Vagina (tissue), 2 donors: ENCODE measurements around the gene KIF14. TPM values are rescaled to one million over a fixed set of nuclear protein-coding genes. Genes with fewer than 3 reads are reported as not detected.
"Not testable (repeated sequence)": the region's sequence is repeated elsewhere in the genome, so short reads cannot be mapped to it uniquely, and the experiment has no call there.

Experiments used
- DNase-seq, 2 donors: peaks; one replicate each; pipeline ENCODE4 v3.0.0-alpha.2; 2017; ENCODE audit errors: extremely low spot score in 2 of 2
- H3K27ac ChIP-seq: fragments of 200-600 bp; sonication (generic); one replicate; pipeline ENCODE4 v1.5.1; 2019
- H3K27me3 ChIP-seq: fragments of 200-600 bp; sonication (generic); one replicate; pipeline ENCODE4 v1.5.1; 2019
- H3K36me3 ChIP-seq, 2 donors: fragments of 200-600 bp; sonication (generic); one replicate each; pipeline ENCODE4 v1.5.1; 2017 to 2019
- H3K4me1 ChIP-seq: fragments of 200-600 bp; sonication (generic); one replicate; pipeline ENCODE4 v1.5.1; 2019
- H3K4me3 ChIP-seq, 2 donors: fragments of 200-600 bp; sonication (generic); 1 replicate in 1 of 2; 2 replicates in 1 of 2; pipeline ENCODE4 v1.5.1; 2016 to 2019
- H3K9me3 ChIP-seq: fragments of 200-600 bp; sonication (generic); one replicate; pipeline ENCODE4 v1.5.1; 2019
- POLR2A ChIP-seq, 2 donors: fragments of 450-650 bp; IDR thresholded peaks; one replicate each; pipeline ENCODE4 v1.6.1; 2017; ENCODE audit warnings: antibody characterized with exemption in 2 of 2, mild to moderate bottlenecking in 2 of 2, moderate library complexity in 2 of 2
- POLR2AphosphoS5 ChIP-seq, 2 donors: sonication (generic); formaldehyde crosslinking; IDR thresholded peaks; one replicate each; pipeline ENCODE4 v1.9.0; 2017; ENCODE audit warnings: antibody characterized with exemption in 2 of 2, mild to moderate bottlenecking in 2 of 2, low read depth in 1 of 2; ENCODE audit not compliant: insufficient read depth in 1 of 2
- intact Hi-C: fragments of 100-400 bp; cut with DNase I; formaldehyde crosslinking; loops from one replicate; pipeline ENCODE4 v1.15.1; 2023
- total RNA-seq: library from RNA; depleted of rRNA; stranded (reverse); fragments of >200 nt; gene quantifications from one replicate; pipeline ENCODE4 v1.2.3, GENCODE V29; 2016
- TF ChIP-seq, protein P1 (sequence below), 3 experiments: fragments of 450-650 bp in 2 of 3; fragments of 200-600 bp in 1 of 3; sonication (generic) in 1 of 3; IDR thresholded peaks; one replicate each; pipeline ENCODE4 v1.5.1; 2017 to 2019; ENCODE audit warnings: antibody characterized with exemption in 3 of 3, mild to moderate bottlenecking in 2 of 3, moderate library complexity in 2 of 3

Gene KIF14
- total RNA-seq, 1 donor from 2014 or later, result 0.74 TPM

DNA sequence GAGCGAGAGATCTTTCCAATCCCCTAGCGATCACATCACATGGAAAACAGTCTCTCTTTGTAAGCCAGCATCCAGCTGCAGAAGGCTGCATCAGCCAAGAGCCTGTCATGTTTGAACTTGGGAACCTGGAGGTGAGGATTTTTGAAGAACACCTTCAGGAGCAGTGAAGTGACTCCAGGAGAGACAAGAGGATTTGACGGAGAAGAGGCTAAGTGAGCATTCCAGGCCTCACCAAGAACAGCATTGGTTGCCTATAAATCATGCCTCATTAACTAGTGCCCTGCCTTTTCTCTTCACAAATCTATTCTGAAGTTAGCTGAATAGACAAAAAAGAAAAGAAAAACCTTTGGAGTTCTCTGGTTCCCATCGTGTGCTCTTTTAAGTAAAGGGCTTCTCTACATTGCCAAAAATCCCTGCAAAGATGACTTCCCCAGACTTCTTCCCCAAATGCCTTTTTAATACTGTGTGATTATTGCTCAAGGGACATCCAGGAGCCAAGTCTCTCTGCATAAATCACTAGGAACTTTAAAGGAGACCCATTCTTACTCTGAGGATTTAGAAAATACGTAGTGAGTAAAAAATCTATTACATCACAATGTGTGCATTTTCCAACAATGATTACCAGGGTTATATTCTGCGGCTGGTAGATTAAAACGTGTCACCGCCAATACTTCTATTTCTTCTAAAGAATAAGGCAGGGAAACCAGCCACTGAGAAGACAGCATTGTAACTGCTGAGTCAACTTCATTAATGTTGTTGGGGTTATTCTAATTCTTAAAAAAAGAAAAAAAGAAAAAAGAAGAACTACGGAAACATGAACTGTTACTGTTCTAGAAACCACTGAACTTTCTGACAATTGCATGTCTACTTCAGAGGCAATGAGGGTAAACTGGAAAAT lies 95.2 kb downstream of the KIF14 start:
- no peaks in the 10 kb centered on the region for H3K9me3 ChIP-seq
- no peak overlapping the region for H3K4me3 ChIP-seq
- peak overlapping the region; percentile 38 for H3K27ac ChIP-seq
- intact Hi-C loops, result no loop called here
- H3K27me3 ChIP-seq, result no peaks in the 10 kb centered on the region
- H3K4me1 ChIP-seq, result no peaks in the 10 kb centered on the region
- no peak for TF ChIP-seq POLR2AphosphoS5 (IDR thresholded peaks at IDR 0.05; ENCODE audit: insufficient read depth in 1 of 2, low read depth in 1 of 2)
- TF ChIP-seq, protein P1, sequence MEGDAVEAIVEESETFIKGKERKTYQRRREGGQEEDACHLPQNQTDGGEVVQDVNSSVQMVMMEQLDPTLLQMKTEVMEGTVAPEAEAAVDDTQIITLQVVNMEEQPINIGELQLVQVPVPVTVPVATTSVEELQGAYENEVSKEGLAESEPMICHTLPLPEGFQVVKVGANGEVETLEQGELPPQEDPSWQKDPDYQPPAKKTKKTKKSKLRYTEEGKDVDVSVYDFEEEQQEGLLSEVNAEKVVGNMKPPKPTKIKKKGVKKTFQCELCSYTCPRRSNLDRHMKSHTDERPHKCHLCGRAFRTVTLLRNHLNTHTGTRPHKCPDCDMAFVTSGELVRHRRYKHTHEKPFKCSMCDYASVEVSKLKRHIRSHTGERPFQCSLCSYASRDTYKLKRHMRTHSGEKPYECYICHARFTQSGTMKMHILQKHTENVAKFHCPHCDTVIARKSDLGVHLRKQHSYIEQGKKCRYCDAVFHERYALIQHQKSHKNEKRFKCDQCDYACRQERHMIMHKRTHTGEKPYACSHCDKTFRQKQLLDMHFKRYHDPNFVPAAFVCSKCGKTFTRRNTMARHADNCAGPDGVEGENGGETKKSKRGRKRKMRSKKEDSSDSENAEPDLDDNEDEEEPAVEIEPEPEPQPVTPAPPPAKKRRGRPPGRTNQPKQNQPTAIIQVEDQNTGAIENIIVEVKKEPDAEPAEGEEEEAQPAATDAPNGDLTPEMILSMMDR (IDR thresholded peaks at IDR 0.05), result no peak
- TF ChIP-seq POLR2A (IDR thresholded peaks at IDR 0.05), result no peak
- no peaks in the 10 kb centered on the region for H3K36me3 ChIP-seq
- DNase-seq, result no peak

GRCh38 chr1:200524551-200524950 lies 96.0 kb downstream of the KIF14 start:
- H3K4me1 ChIP-seq, H3K9me3 ChIP-seq, DNase-seq, H3K4me3 ChIP-seq, H3K36me3 ChIP-seq, H3K27me3 ChIP-seq, intact Hi-C loops: not testable (repeated sequence)
- H3K27ac ChIP-seq, result peak overlapping the region; percentile 38

DNA sequence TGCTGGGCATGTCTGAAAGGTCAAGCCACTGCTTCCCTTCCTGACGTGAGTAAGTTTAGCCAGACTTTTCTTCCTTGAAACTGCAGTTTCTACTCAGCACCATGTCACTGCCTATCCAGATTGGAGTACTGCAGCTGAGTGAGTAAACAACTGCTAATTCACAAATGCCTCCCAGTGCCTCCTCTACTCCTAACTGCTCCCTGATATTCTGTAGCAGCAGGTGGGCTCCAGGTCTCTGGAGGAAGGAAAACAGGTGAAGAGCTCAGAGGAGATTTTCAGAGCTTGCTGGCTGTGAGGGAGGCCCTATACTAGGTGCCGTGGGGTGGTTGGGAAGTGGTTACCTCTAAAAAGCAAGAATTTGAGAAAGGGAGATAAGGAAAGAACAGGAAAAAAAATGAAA lies 96.5 kb downstream of the KIF14 start:
- intact Hi-C loops, result no loop called here
- TF ChIP-seq POLR2AphosphoS5 (IDR thresholded peaks at IDR 0.05; ENCODE audit: insufficient read depth in 1 of 2, low read depth in 1 of 2), result no peak
- TF ChIP-seq POLR2A (IDR thresholded peaks at IDR 0.05), result no peak
- TF ChIP-seq, protein P1 (IDR thresholded peaks at IDR 0.05), result no peak
- no peak overlapping the region for H3K4me3 ChIP-seq
- no peaks in the 10 kb centered on the region for H3K9me3 ChIP-seq
- H3K27ac ChIP-seq, result no peak overlapping the region
- no peak for DNase-seq
- no peaks in the 10 kb centered on the region for H3K4me1 ChIP-seq
- H3K36me3 ChIP-seq, result no peaks in the 10 kb centered on the region
- no peaks in the 10 kb centered on the region for H3K27me3 ChIP-seq

- no peak overlapping the region for H3K4me3 ChIP-seq
- TF ChIP-seq, protein P1 (IDR thresholded peaks at IDR 0.05), result no peak
- TF ChIP-seq POLR2AphosphoS5 (IDR thresholded peaks at IDR 0.05; ENCODE audit: insufficient read depth in 1 of 2, low read depth in 1 of 2) (no peak), POLR2A (IDR thresholded peaks at IDR 0.05) (no peak)
- no peaks in the 10 kb centered on the region for H3K36me3 ChIP-seq
Measured at GRCh38 chr1:200520735-200521134, 99.8 kb downstream of the KIF14 start.

GRCh38 chr1:200518524-200518923 lies 102.0 kb downstream of the KIF14 start:
- no peaks in the 10 kb centered on the region for H3K9me3 ChIP-seq
- no peaks in the 10 kb centered on the region for H3K27me3 ChIP-seq
- H3K27ac ChIP-seq, result no peak overlapping the region
- no peak overlapping the region for H3K4me3 ChIP-seq
- intact Hi-C loops, result no loop called here
- TF ChIP-seq POLR2A (IDR thresholded peaks at IDR 0.05), result no peak
- TF ChIP-seq, protein P1 (IDR thresholded peaks at IDR 0.05), result no peak
- no peak for TF ChIP-seq POLR2AphosphoS5 (IDR thresholded peaks at IDR 0.05; ENCODE audit: insufficient read depth in 1 of 2, low read depth in 1 of 2)
- no peaks in the 10 kb centered on the region for H3K36me3 ChIP-seq
- H3K4me1 ChIP-seq, result no peaks in the 10 kb centered on the region
- no peak for DNase-seq

More at GRCh38 chr1:200520735-200521134, 99.8 kb downstream of the KIF14 start:
- H3K4me1 ChIP-seq, result no peaks in the 10 kb centered on the region
- no peak overlapping the region for H3K27ac ChIP-seq
- H3K27me3 ChIP-seq, result no peaks in the 10 kb centered on the region
- DNase-seq, result no peak
- intact Hi-C loops, result no loop called here
- H3K9me3 ChIP-seq, result no peaks in the 10 kb centered on the region
